A549 (cell line): Measurements from ENCODE around the gene FOSL2. TPM values are rescaled to one million over a fixed set of nuclear protein-coding genes. Genes with fewer than 3 reads are reported as not detected.

Experiments used
- ATAC-seq, 2 experiments: fragments of 200-7000 bp in 1 of 2; fragments of >200 bp in 1 of 2; cut with Nextera tagmentation in 1 of 2; cut with Tn5 transposase in 1 of 2; 3 replicates each; pipeline versions ENCODE4 v1.8.0 to v1.9.1; 2018 to 2020; ENCODE audit warnings: mild to moderate bottlenecking in 1 of 2, moderate library complexity in 1 of 2
- CTCF ChIA-PET: fragments of 300-600 bp; sonication (Branson Sonifier 250); formaldehyde crosslinking; extraction: SDS; loops from one replicate; lab custom pipeline; 2021; ENCODE audit warnings: antibody characterized with exemption, inconsistent platforms; lab: Yijun Ruan, JAX
- POLR2A ChIA-PET: fragments of 350-600 bp; formaldehyde crosslinking; extraction: SDS; loops from one replicate; lab custom pipeline; 2021; ENCODE audit warnings: antibody characterized with exemption, inconsistent platforms; lab: Yijun Ruan, JAX
- DNase-seq, 2 experiments: peaks; one replicate each; pipeline versions ENCODE4 v3.0.0 to v3.0.0-alpha.2; 2011 to 2016; ENCODE audit warnings: low read depth in 1 of 2, low spot score in 1 of 2
- FAIRE-seq: peaks from 2 replicates; lab custom pipeline; 2011; peaks lifted over from hg19 to GRCh38; lab: Jason Lieb, UNC
- H3K27ac ChIP-seq, 2 experiments: fragments of >200 bp; sonication (Bioruptor Twin); formaldehyde crosslinking; 3 replicates each; pipeline ENCODE4 v1.5.1; 2016 to 2017
- H3K4me1 ChIP-seq: fragments of >200 bp; sonication (Bioruptor Twin); formaldehyde crosslinking; 3 replicates; pipeline ENCODE4 v1.6.1; 2016
- H3K4me2 ChIP-seq: fragments of >200 bp; sonication (Bioruptor Twin); formaldehyde crosslinking; 3 replicates; pipeline ENCODE4 v1.6.1; 2016
- H3K4me3 ChIP-seq: fragments of >200 bp; sonication (Bioruptor Twin); formaldehyde crosslinking; 3 replicates; pipeline ENCODE4 v1.5.1; 2016
- H3K9me3 ChIP-seq: fragments of >200 bp; sonication (Bioruptor Twin); formaldehyde crosslinking; 3 replicates; pipeline ENCODE4 v1.6.1; 2016
- ATOH8 ChIP-seq: fragments of 250-450 bp; sonication (Bioruptor Pico); IDR thresholded peaks from 2 replicates; pipeline ENCODE4 v1.5.0; 2020; ENCODE audit warnings: low read depth, mild to moderate bottlenecking, moderate library complexity
- BCL3 ChIP-seq: fragments of >200 bp; sonication (Bioruptor Twin); formaldehyde crosslinking; IDR thresholded peaks from 3 replicates; pipeline ENCODE4 v1.6.1; 2016
- CHD4 ChIP-seq: fragments of 200-600 bp; sonication (generic); IDR thresholded peaks from 2 replicates; pipeline ENCODE4 v1.6.1; 2016; ENCODE audit warnings: antibody characterized with exemption, mild to moderate bottlenecking, borderline replicate concordance
- CTCF ChIP-seq: fragments of >200 bp; sonication (Bioruptor Twin); formaldehyde crosslinking; IDR thresholded peaks from 3 replicates; pipeline ENCODE4 v1.5.1; 2016
- HES2 ChIP-seq: fragments of >200 bp; sonication (Bioruptor Twin); formaldehyde crosslinking; IDR thresholded peaks from 2 replicates; pipeline ENCODE4 v1.6.1; 2016
- HEYL ChIP-seq: fragments of 250-450 bp; sonication (Bioruptor Pico); IDR thresholded peaks from 2 replicates; pipeline ENCODE4 v1.8.0; 2021; ENCODE audit warnings: mild to moderate bottlenecking, moderate library complexity
- HOXB5 ChIP-seq: fragments of 250-450 bp; sonication (Bioruptor Pico); IDR thresholded peaks from 2 replicates; pipeline ENCODE4 v1.5.0; 2020; ENCODE audit warnings: mild to moderate bottlenecking, moderate library complexity
- JUNB ChIP-seq: fragments of >200 bp; sonication (Bioruptor Twin); formaldehyde crosslinking; IDR thresholded peaks from 2 replicates; pipeline ENCODE4 v1.6.1; 2016
- KDM1A ChIP-seq: fragments of 200-600 bp; sonication (generic); IDR thresholded peaks from 2 replicates; pipeline ENCODE4 v1.6.1; 2016; ENCODE audit warnings: low read depth, mild to moderate bottlenecking
- MAX ChIP-seq: IDR thresholded peaks from 2 replicates; pipeline ENCODE4 v1.6.1; 2012
- MAZ ChIP-seq: fragments of 150-350 bp; IDR thresholded peaks from 2 replicates; pipeline ENCODE4 v1.6.1; 2014; ENCODE audit warnings: antibody characterized with exemption, low read depth, low read length, borderline replicate concordance
- NR3C1 ChIP-seq: fragments of >200 bp; sonication (Bioruptor Twin); formaldehyde crosslinking; IDR thresholded peaks from 3 replicates; pipeline ENCODE4 v1.6.1; 2017
- PBX3 ChIP-seq: IDR thresholded peaks from 2 replicates; pipeline ENCODE4 v1.6.1; 2012
- RARB ChIP-seq: fragments of 250-450 bp; sonication (Bioruptor Pico); IDR thresholded peaks from 2 replicates; pipeline ENCODE4 v1.8.0; 2021; ENCODE audit warnings: mild to moderate bottlenecking, moderate library complexity
- SREBF2 ChIP-seq: fragments of 450-650 bp; IDR thresholded peaks from 2 replicates; pipeline ENCODE4 v1.6.1; 2014; ENCODE audit warnings: mild to moderate bottlenecking, moderate library complexity
- TFCP2L1 ChIP-seq: fragments of 250-450 bp; sonication (Bioruptor Pico); IDR thresholded peaks from 2 replicates; pipeline ENCODE4 v1.5.0; 2021; ENCODE audit warnings: mild to moderate bottlenecking
- USF2 ChIP-seq: fragments of 450-650 bp; IDR thresholded peaks from 2 replicates; pipeline ENCODE4 v1.6.1; 2014; ENCODE audit warnings: antibody characterized with exemption
- ZFP36 ChIP-seq: fragments of 450-650 bp; IDR thresholded peaks from 2 replicates; pipeline ENCODE4 v1.6.1; 2014; ENCODE audit warnings: borderline replicate concordance; ENCODE audit not compliant: partially characterized antibody
- ZNF302 ChIP-seq: fragments of 250-450 bp; sonication (Bioruptor Pico); IDR thresholded peaks from 2 replicates; pipeline ENCODE4 v1.9.0; 2021; ENCODE audit warnings: inconsistent platforms, mild to moderate bottlenecking, moderate library complexity
- WGBS: methylation state at CpG from one replicate; pipeline ENCODE4 v1.1.6; 2017; ENCODE audit errors: missing lambda C conversion rate; 5-methylcytosine and 5-hydroxymethylcytosine counted together
- polyA plus RNA-seq, 4 experiments: library from polyadenylated mRNA; depleted of rRNA in 3 of 4; stranded (reverse); fragments of >200 nt; fragmentation: RNase III in 1 of 4; extraction: RNeasy Plus Mini Kit Qiagen cat#74134 plus additional on column Dnase treatment in 1 of 4; gene quantifications; 2 replicates in 3 of 4; 3 replicates in 1 of 4; pipeline ENCODE4 v1.2.3, GENCODE V29; 2011 to 2017

Gene FOSL2
- polyA plus RNA-seq, 2 of the 4 experiments (the other 2 are of a cell fraction) = 45.7 to 73.4 TPM

GRCh38 chr2:28394997-28395333, 2.3 kb downstream of the FOSL2 start:
- peak overlapping the region; percentile 78 for H3K4me3 ChIP-seq
- CTCF ChIA-PET = interaction anchor here (1.2 to 2.9 kb wide), 2 partner anchors 672 to 690 kb away, joined by 4 to 12 read pairs; no protein-coding TSS in a partner anchor
- under 1% methylated on average over 7 of the region's 7 CpGs for WGBS
- ATAC-seq = no peak
- no peak for FAIRE-seq
- no peak for DNase-seq
- H3K4me1 ChIP-seq = peaks cover 31% of the 10 kb centered on the region
- H3K4me2 ChIP-seq = peak overlapping the region; percentile 71
- H3K9me3 ChIP-seq = no peaks in the 10 kb centered on the region
- peak overlapping the region; percentile 95 for H3K27ac ChIP-seq
- POLR2A ChIA-PET = no interaction called here
- no peak for TF ChIP-seq USF2
- no peak for TF ChIP-seq CTCF
- TF ChIP-seq CHD4 = no peak
- no peak for TF ChIP-seq JUNB
- TF ChIP-seq HOXB5 (CRISPR knock-in tag) = no peak
- no peak for TF ChIP-seq BCL3
- no peak for TF ChIP-seq MAZ
- no peak for TF ChIP-seq MAX
- no peak for TF ChIP-seq PBX3
- TF ChIP-seq HES2 = no peak
- TF ChIP-seq KDM1A = no peak
- no peak for TF ChIP-seq TFCP2L1 (CRISPR knock-in tag)
- TF ChIP-seq ATOH8 (CRISPR knock-in tag) = no peak
- TF ChIP-seq NR3C1 = no peak
- no peak for TF ChIP-seq ZNF302 (CRISPR knock-in tag)

GRCh38 chr2:28395334-28396061, 2.8 kb downstream of the FOSL2 start:
- peaks cover 36% of the 10 kb centered on the region for H3K4me1 ChIP-seq
- POLR2A ChIA-PET = interaction anchor here (0.6 to 1.2 kb wide), 4 partner anchors 170 to 690 kb away, joined by 3 to 4 read pairs (median 3); no protein-coding TSS in a partner anchor
- H3K4me3 ChIP-seq = peak overlapping the region; percentile 78
- DNase-seq = peak in 1 of 2 experiments; percentile 54
- CTCF ChIA-PET = interaction anchor here (0.6 to 3.5 kb wide), 19 partner anchors 10 to 691 kb away, joined by 3 to 29 read pairs (median 4); no protein-coding TSS in a partner anchor
- no peak for ATAC-seq
- H3K4me2 ChIP-seq = peak overlapping the region; percentile 71
- no peak for FAIRE-seq
- H3K27ac ChIP-seq = peak overlapping the region; percentile 95
- H3K9me3 ChIP-seq = no peaks in the 10 kb centered on the region
- whole genome bisulfite sequencing = 6% methylated on average over 15 of the region's 15 CpGs
- TF ChIP-seq BCL3 = 0 out of 3 replicates have a peak, but pooled peaks have one; percentile 17
- TF ChIP-seq PBX3 = no peak
- TF ChIP-seq RARB (CRISPR knock-in tag) = no peak
- TF ChIP-seq TFCP2L1 (CRISPR knock-in tag) = no peak
- TF ChIP-seq ZFP36 = no peak
- TF ChIP-seq HEYL (CRISPR knock-in tag) = no peak
- no peak for TF ChIP-seq ATOH8 (CRISPR knock-in tag)
- TF ChIP-seq HOXB5 (CRISPR knock-in tag) = no peak
- TF ChIP-seq SREBF2 = no peak
